Left ventricle myocardium inferior (tissue), 1 donor: ENCODE measurements around the gene NRSN2. TPM values are rescaled to one million over a fixed set of nuclear protein-coding genes. Genes with fewer than 3 reads are reported as not detected.
"Not testable (repeated sequence)": the region's sequence is repeated elsewhere in the genome, so short reads cannot be mapped to it uniquely, and the experiment has no call there.

Experiments
- DNase-seq: peaks from one replicate; pipeline ENCODE4 v3.0.0-alpha.2; 2020
- H3K27ac ChIP-seq: fragments of 200-600 bp; replicated peaks from 2 replicates; pipeline ENCODE4 v1.8.0; 2021
- H3K27me3 ChIP-seq: fragments of 200-600 bp; 2 replicates; pipeline ENCODE4 v1.8.0; 2021; ENCODE audit warnings: low read depth
- H3K36me3 ChIP-seq: fragments of 200-600 bp; 2 replicates; pipeline ENCODE4 v1.8.0; 2021
- H3K4me1 ChIP-seq: fragments of 200-600 bp; 2 replicates; pipeline ENCODE4 v1.8.0; 2021
- H3K4me3 ChIP-seq: fragments of 200-600 bp; 2 replicates; pipeline ENCODE4 v1.8.0; 2021; ENCODE audit warnings: mild to moderate bottlenecking, moderate library complexity
- H3K9me3 ChIP-seq: fragments of 200-600 bp; replicated peaks from 2 replicates; pipeline ENCODE4 v1.8.0; 2021
- CTCF ChIP-seq: fragments of 200-600 bp; IDR thresholded peaks from 2 replicates; pipeline ENCODE4 v1.8.0; 2021; ENCODE audit warnings: antibody characterized with exemption, mild to moderate bottlenecking, borderline replicate concordance
- intact Hi-C: fragments of 100-400 bp; cut with micrococcal nuclease; formaldehyde crosslinking; loops from one replicate; pipeline ENCODE4 v1.11.0; 2022
- total RNA-seq: library from RNA; stranded (reverse); fragmentation: NEBNext Ultra II Directional; extraction: Animal tissue kit (Norgen Biotek cat#: 25700); gene quantifications from one replicate; pipeline ENCODE4 v1.2.1, GENCODE V29; 2021
- donor health status: DM: no; HTN: yes; CAD: no; lungs with severe emphysema.

Gene NRSN2
- total RNA-seq, 1 donor from 2014 or later: 17.5 TPM

DNA sequence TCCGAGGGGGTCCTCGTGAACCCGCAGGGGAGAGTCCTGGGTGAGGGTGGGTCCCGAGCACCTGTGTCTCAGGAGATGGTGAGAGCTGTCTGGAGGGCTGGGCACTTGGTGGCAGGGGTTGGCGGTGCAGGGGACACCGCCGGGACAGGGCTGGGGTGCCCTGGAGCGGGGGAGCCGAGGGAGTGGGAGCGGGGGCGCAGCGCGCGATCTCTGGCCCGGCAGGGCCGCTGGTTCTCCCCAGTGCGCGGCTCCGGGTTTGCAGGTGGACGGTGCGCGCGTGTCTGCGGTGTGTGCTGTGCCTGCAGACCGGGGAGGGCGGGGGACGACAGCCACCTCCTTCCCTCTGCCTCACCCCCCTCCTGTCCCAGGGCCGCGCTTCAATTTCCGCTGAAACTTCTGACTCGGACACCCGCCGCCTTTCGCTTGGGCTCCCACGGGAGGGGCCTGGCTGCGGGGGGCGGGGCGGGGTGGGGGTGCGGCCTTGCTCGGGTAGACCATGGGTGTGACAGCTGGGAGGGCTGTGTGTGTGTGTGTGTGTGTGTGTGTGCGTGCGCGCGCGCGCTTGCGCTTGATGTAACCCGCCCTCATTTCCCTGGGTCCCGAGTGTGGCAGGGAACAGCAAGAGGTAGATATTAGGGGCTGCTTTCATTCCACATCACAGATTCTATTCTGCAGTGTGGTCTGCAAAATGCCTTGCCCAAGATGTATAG, 34.8 kb downstream of the NRSN2 start:
- peak; percentile 66 for DNase-seq
- H3K36me3 ChIP-seq: no peaks in the 10 kb centered on the region
- peak overlapping the region; percentile 29 for H3K27ac ChIP-seq

GRCh38 chr20:382291-383115, 35.6 kb downstream of the NRSN2 start:
- Histone ChIP-seq H3K27me3 (peaks cover 25% of the 10 kb centered on the region), H3K27ac (no peak overlapping the region), H3K9me3 (no peaks in the 10 kb centered on the region), H3K36me3 (no peaks in the 10 kb centered on the region), H3K4me1 (peaks cover 18% of the 10 kb centered on the region), H3K4me3 (peak overlapping the region; percentile 68)
- no peak for TF ChIP-seq CTCF
- no peak for DNase-seq
- intact Hi-C loops: no loop called here

More for the DNA sequence above, 34.8 kb downstream of the NRSN2 start:
- Histone ChIP-seq H3K4me3 (peak overlapping the region; percentile 68), H3K9me3 (no peaks in the 10 kb centered on the region), H3K4me1 (peaks cover 18% of the 10 kb centered on the region), H3K27me3 (peaks cover 25% of the 10 kb centered on the region)
- intact Hi-C loops: no loop called here
- TF ChIP-seq CTCF: no peak

DNA sequence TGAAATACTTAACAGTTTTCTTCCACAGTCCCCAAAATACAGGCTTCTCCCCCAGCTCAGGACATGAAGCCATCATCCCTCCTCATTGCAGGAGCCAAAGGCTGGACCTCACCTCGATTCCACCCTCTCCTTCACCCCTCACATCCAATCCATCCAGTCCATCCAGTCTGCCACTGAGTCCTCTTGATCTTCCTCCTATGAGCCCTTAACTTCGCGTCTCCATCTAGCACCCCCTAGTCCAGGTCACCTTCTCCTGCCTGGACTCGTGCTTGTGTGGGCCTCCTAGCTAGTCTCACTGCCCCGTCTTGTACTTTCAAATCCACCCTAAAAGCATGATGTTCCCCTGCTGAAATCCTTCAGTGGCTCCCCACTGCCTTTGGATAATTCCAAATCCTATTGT, 37.0 kb downstream of the NRSN2 start:
- peaks cover 25% of the 10 kb centered on the region for H3K27me3 ChIP-seq
- no peak overlapping the region for H3K4me3 ChIP-seq
- no peaks in the 10 kb centered on the region for H3K36me3 ChIP-seq
- H3K9me3 ChIP-seq: no peaks in the 10 kb centered on the region
- no peak for DNase-seq
- intact Hi-C loops: no loop called here
- peaks cover 20% of the 10 kb centered on the region for H3K4me1 ChIP-seq
- no peak overlapping the region for H3K27ac ChIP-seq
- TF ChIP-seq CTCF: no peak

DNA sequence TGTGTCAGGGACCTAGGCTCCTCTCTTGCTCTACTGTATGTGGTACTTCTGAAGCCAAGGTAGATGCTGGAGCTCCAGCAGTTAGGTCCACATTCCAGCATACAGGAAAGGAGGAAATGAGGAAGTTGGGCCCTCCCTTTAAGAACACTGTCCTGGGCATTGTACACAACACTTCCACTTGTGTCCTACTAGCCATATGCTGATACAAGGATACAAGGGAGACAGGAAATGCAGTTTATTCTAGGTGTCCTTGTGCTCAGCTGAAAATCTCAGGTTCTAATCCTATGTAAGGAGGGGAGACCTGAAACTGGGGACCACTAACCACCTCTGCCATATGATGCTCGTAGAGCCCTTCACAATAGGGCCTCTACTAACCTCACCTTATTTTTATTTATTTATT, 37.8 kb downstream of the NRSN2 start:
- no peak for TF ChIP-seq CTCF
- intact Hi-C loops: no loop called here
- Histone ChIP-seq H3K4me3 (no peak overlapping the region), H3K9me3 (no peaks in the 10 kb centered on the region), H3K4me1 (peaks cover 21% of the 10 kb centered on the region), H3K27me3 (peaks cover 20% of the 10 kb centered on the region), H3K27ac (no peak overlapping the region), H3K36me3 (peaks cover 5% of the 10 kb centered on the region)
- no peak for DNase-seq

- peaks cover 17% of the 10 kb centered on the region for H3K27me3 ChIP-seq
- peaks cover 21% of the 10 kb centered on the region for H3K4me1 ChIP-seq
- H3K9me3 ChIP-seq: no peaks in the 10 kb centered on the region
- intact Hi-C loops: no loop called here
- H3K36me3 ChIP-seq: peaks cover 5% of the 10 kb centered on the region
- H3K27ac ChIP-seq: no peak overlapping the region
- no peak for TF ChIP-seq CTCF
- no peak overlapping the region for H3K4me3 ChIP-seq
- no peak for DNase-seq
Observed at GRCh38 chr20:385448-385847, 38.5 kb downstream of the NRSN2 start.

DNA sequence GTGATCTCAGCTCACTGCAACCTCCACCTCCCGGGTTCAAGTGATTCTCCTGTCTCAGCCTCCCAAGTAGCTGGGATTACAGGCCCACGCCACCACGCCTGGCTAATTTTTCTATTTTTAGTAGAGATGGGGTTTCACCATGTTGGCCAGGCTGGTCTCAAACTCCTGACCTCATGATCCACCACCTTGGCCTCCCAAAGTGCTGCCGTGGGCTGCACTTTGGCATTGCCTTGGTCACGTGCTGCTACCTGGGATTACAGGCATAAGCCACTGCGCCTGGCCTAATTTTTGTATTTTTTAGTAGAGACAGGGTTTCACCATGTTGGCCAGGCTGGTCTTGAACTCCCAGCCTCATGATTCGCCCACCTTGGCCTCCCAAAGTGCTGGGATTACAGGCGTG, 39.7 kb downstream of the NRSN2 start:
- peaks cover 10% of the 10 kb centered on the region for H3K4me1 ChIP-seq
- intact Hi-C loops, H3K27ac ChIP-seq, DNase-seq, H3K9me3 ChIP-seq, H3K36me3 ChIP-seq, H3K27me3 ChIP-seq, H3K4me3 ChIP-seq: not testable (repeated sequence)
